ENCODE data around the gene MLLT10.

GRCh38 chr10:21700474-21700873 is 166.4 kb downstream of the MLLT10 start:
- TF ChIP-seq CTCF (IDR thresholded peaks at IDR 0.05), result no peak
- TF ChIP-seq POLR2A (IDR thresholded peaks at IDR 0.05), result no peak

Measured in lower leg skin (tissue), 3 donors.